ENCODE results near the gene GRID1. TPM values are rescaled to one million over a fixed set of nuclear protein-coding genes. Genes with fewer than 3 reads are reported as not detected.

GRID1 gene
- total RNA-seq, 1 donor from 2014 or later: 7.1 TPM

DNA sequence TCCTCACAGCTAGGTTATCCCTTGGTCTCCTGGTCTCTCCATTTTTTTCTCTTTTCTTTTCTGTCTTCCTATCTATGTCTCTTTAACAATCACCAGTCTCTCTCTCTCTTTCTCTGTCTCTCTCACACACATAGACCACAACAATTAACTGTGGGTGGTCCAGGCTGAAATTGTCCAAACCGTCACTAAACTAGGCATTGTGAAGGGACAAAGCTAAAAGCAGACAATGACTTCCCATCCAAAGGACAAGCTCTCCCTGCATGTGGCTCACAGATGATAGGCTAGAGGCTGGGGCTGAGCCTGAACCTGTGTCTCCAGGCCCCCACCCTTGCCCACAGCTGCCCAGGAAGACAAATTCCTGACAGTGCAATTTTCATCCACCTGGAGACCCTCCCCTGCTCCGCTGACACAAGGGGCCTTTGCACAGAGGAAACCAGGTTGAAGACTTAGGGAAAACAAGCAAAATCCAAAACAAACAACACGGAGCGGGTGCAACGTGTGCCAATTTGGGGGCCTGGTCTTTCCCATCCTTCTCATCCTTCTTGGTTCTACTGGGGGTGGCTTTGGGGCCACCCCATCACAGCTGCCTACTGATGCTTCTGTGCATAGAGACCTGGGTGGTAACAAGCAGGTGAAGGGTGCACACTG is 755.4 kb downstream of the GRID1 start:
- H3K4me1 ChIP-seq: peaks cover 5% of the 10 kb centered on the region

DNA sequence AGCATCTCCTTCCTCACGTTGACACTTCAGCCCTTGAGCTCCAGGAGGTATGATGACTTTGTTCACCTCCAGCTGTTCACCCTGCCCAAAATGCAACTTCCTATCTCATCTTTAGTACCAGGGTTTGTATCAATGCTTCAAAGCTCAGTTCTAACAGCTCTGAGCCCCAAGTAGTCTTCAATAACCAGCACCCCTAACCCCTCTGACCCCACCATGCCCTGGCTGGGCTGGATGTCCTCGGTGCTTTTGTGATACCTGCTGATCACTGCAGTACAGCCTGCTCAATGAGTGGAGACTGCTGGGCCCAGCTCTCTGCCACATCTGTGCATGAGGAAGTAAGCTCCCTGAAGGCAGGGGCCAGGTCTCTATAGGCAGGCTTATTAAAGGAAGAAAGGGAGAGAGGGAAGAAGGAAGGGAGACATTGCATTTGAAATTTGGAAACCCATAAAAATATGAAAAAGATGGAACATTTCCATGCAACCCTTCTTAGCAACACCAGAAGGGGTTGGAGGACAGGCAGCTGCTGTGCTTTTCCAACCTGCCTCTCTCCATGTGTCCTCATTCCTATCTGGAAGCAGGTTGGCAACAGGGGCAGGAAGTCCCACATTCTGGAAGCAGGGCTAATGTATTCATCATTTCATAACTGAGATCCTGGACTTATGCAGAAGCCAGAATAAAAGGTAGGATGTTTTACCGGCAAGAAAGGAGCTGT is 756.1 kb downstream of the GRID1 start:
- TF ChIP-seq, protein P1, sequence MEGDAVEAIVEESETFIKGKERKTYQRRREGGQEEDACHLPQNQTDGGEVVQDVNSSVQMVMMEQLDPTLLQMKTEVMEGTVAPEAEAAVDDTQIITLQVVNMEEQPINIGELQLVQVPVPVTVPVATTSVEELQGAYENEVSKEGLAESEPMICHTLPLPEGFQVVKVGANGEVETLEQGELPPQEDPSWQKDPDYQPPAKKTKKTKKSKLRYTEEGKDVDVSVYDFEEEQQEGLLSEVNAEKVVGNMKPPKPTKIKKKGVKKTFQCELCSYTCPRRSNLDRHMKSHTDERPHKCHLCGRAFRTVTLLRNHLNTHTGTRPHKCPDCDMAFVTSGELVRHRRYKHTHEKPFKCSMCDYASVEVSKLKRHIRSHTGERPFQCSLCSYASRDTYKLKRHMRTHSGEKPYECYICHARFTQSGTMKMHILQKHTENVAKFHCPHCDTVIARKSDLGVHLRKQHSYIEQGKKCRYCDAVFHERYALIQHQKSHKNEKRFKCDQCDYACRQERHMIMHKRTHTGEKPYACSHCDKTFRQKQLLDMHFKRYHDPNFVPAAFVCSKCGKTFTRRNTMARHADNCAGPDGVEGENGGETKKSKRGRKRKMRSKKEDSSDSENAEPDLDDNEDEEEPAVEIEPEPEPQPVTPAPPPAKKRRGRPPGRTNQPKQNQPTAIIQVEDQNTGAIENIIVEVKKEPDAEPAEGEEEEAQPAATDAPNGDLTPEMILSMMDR (IDR thresholded peaks at IDR 0.05): no peak
- TF ChIP-seq POLR2AphosphoS5 (IDR thresholded peaks at IDR 0.05; ENCODE audit: insufficient read depth in 1 of 2, low read depth in 1 of 2) (no peak), POLR2A (IDR thresholded peaks at IDR 0.05) (no peak)
- H3K4me1 ChIP-seq: peaks cover 2% of the 10 kb centered on the region
- peak; percentile 37 to 52 for DNase-seq (ENCODE audit: extremely low spot score in 2 of 2)
- H3K36me3 ChIP-seq: no peaks in the 10 kb centered on the region
- no peaks in the 10 kb centered on the region for H3K27me3 ChIP-seq
- H3K4me3 ChIP-seq: no peak overlapping the region
- intact Hi-C loops (cut with DNase I): no loop called here
- no peak overlapping the region for H3K27ac ChIP-seq
- H3K9me3 ChIP-seq: no peaks in the 10 kb centered on the region

More for the DNA sequence above, 755.4 kb downstream of the GRID1 start:
- H3K27me3 ChIP-seq: no peaks in the 10 kb centered on the region
- no peak overlapping the region for H3K4me3 ChIP-seq
- peak; percentile 40 to 75 for DNase-seq (ENCODE audit: extremely low spot score in 2 of 2)
- no peak overlapping the region for H3K27ac ChIP-seq
- no peaks in the 10 kb centered on the region for H3K9me3 ChIP-seq
- H3K36me3 ChIP-seq: no peaks in the 10 kb centered on the region
- intact Hi-C loops (cut with DNase I): no loop called here
- TF ChIP-seq, protein P1 (IDR thresholded peaks at IDR 0.05): no peak
- no peak for TF ChIP-seq POLR2AphosphoS5 (IDR thresholded peaks at IDR 0.05; ENCODE audit: insufficient read depth in 1 of 2, low read depth in 1 of 2)
- no peak for TF ChIP-seq POLR2A (IDR thresholded peaks at IDR 0.05)

DNA sequence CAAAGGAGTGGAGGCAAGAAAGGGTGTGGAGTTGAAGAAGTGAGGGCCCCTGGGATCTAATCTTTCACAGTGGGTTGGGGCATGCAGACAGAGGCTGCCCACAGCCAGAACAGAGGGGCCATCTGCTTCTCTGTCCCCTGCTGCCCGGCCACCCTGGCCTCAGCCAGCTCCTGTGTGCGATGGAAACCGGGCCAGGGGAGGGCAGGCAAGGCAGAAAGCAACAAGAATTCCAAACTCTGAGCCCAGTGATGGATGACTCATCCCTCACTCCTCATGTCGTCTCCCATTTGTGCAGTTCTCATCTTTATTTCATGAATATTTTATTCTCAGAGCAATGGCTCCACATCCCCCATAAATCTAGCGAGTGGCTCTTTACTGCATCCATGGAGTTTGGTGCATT is 757.1 kb downstream of the GRID1 start:
- Histone ChIP-seq H3K4me3 (no peak overlapping the region), H3K9me3 (no peaks in the 10 kb centered on the region), H3K27me3 (no peaks in the 10 kb centered on the region), H3K36me3 (no peaks in the 10 kb centered on the region), H3K27ac (no peak overlapping the region), H3K4me1 (no peaks in the 10 kb centered on the region)
- DNase-seq (ENCODE audit: extremely low spot score in 2 of 2): peak in 1 of 2 donors; percentile 32
- intact Hi-C loops (cut with DNase I): no loop called here
- no peak for TF ChIP-seq POLR2AphosphoS5 (IDR thresholded peaks at IDR 0.05; ENCODE audit: insufficient read depth in 1 of 2, low read depth in 1 of 2)
- no peak for TF ChIP-seq POLR2A (IDR thresholded peaks at IDR 0.05)
- TF ChIP-seq, protein P1 (IDR thresholded peaks at IDR 0.05): no peak

DNA sequence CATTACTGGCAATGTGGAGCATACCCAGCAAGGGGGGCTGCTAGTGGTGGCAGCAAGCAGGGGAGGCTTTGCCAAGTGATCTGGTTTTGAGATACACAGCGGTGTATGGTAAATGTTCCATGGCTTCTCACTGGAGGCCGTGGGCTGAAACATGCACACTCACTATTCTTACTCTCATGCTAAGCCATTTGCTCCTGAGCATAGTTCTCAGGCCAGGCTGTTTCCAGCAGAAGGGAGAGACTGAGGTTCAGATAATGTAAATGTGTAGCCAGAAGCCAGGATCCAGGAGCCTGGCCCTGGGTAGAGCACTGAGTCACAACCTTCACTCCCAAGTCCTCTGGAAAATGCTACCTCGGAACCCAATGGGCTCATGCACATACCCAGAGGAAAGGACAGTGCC is 757.9 kb downstream of the GRID1 start:
- intact Hi-C loops (cut with DNase I): no loop called here
- H3K4me1 ChIP-seq: no peaks in the 10 kb centered on the region
- H3K9me3 ChIP-seq: no peaks in the 10 kb centered on the region
- no peak overlapping the region for H3K4me3 ChIP-seq
- TF ChIP-seq POLR2A (IDR thresholded peaks at IDR 0.05) (no peak), POLR2AphosphoS5 (IDR thresholded peaks at IDR 0.05; ENCODE audit: insufficient read depth in 1 of 2, low read depth in 1 of 2) (no peak)
- TF ChIP-seq, protein P1 (IDR thresholded peaks at IDR 0.05): no peak
- H3K27me3 ChIP-seq: no peaks in the 10 kb centered on the region
- H3K36me3 ChIP-seq: no peaks in the 10 kb centered on the region
- DNase-seq (ENCODE audit: extremely low spot score in 2 of 2): peak; percentile 71 to 74
- H3K27ac ChIP-seq: no peak overlapping the region
